GM12878 (cell line): ENCODE data around the gene NRXN3. TPM values are rescaled to one million over a fixed set of nuclear protein-coding genes. Genes with fewer than 3 reads are reported as not detected.
A peak's percentile ranks its signal among the peaks of the same experiment; 100 is the strongest.

Source experiments
- ATAC-seq: fragments of 200-7000 bp; cut with Tn5 transposase; 3 replicates; pipeline ENCODE4 v1.9.1; 2020; ENCODE audit warnings: mild to moderate bottlenecking, moderate library complexity
- BruUV-seq: library from RNA; stranded (reverse); fragments of 400-500 nt; replicated peaks from 2 replicates; lab custom pipeline; 2021; lab: Mats Ljungman, UMichigan
- CTCF ChIA-PET: fragments of 300-600 bp; sonication (Branson Sonifier 250); formaldehyde crosslinking; extraction: SDS; loops from one replicate; lab custom pipeline; 2021; ENCODE audit warnings: inconsistent platforms; lab: Yijun Ruan, JAX
- POLR2A ChIA-PET: fragments of 350-600 bp; formaldehyde crosslinking; extraction: SDS; loops from one replicate; lab custom pipeline; 2021; ENCODE audit warnings: inconsistent platforms; lab: Charles Lee
- RAD21 ChIA-PET: fragments of 300-600 bp; sonication (Branson Sonifier 250); formaldehyde crosslinking; loops from one replicate; lab custom pipeline; 2023; ENCODE audit warnings: antibody characterized with exemption; ENCODE audit not compliant: unreplicated experiment; lab: Charles Lee
- SMC1A ChIA-PET: fragments of 300-600 bp; sonication (Branson Sonifier 250); formaldehyde crosslinking; loops from one replicate; lab custom pipeline; 2023; ENCODE audit not compliant: unreplicated experiment, uncharacterized antibody; lab: Charles Lee
- DNase-seq: peaks from one replicate; pipeline ENCODE4 v3.0.0-alpha.2; 2011; ENCODE audit warnings: low read depth, low spot score
- FAIRE-seq: peaks from 3 replicates; lab custom pipeline; 2011; peaks lifted over from hg19 to GRCh38; lab: Jason Lieb, UNC
- H2AFZ ChIP-seq: 2 replicates; pipeline ENCODE4 v1.6.0; 2011; ENCODE audit warnings: low read depth, low read length, control low read depth; ENCODE audit not compliant: control insufficient read depth
- H3K27ac ChIP-seq: 2 replicates; pipeline ENCODE4 v1.5.1; 2011; ENCODE audit warnings: control low read depth; ENCODE audit not compliant: control insufficient read depth, insufficient read depth
- H3K27me3 ChIP-seq, 2 experiments: replicated peaks in 1 of 2; 2 replicates each; pipeline versions ENCODE4 v1.6.0 to v1.6.1; 2011; ENCODE audit warnings: low read length in 1 of 2; ENCODE audit not compliant: control insufficient read depth in 2 of 2, insufficient read depth in 2 of 2
- H3K36me3 ChIP-seq, 2 experiments: 2 replicates each; pipeline ENCODE4 v1.5.1; 2011; ENCODE audit warnings: low read length in 1 of 2; ENCODE audit not compliant: control insufficient read depth in 2 of 2, insufficient read depth in 2 of 2
- H3K4me1 ChIP-seq: 2 replicates; pipeline ENCODE4 v1.6.1; 2011; ENCODE audit warnings: mild to moderate bottlenecking, low read length, moderate library complexity, mixed read lengths; ENCODE audit not compliant: control insufficient read depth, insufficient read depth
- H3K4me2 ChIP-seq: 2 replicates; pipeline ENCODE4 v1.6.0; 2011; ENCODE audit warnings: control low read depth; ENCODE audit not compliant: control insufficient read depth, insufficient read depth
- H3K4me3 ChIP-seq: fragments of 200-600 bp; sonication (generic); 2 replicates; pipeline ENCODE4 v1.5.1; 2016
- H3K79me2 ChIP-seq: 2 replicates; pipeline ENCODE4 v1.6.0; 2011; ENCODE audit warnings: low read length; ENCODE audit not compliant: control insufficient read depth, insufficient read depth
- H3K9ac ChIP-seq: 2 replicates; pipeline ENCODE4 v1.8.0; 2011; ENCODE audit warnings: low read length, control low read depth, mixed read lengths; ENCODE audit not compliant: control insufficient read depth, insufficient read depth
- H3K9me3 ChIP-seq: replicated peaks from 3 replicates; pipeline ENCODE4 v1.5.1; 2011; ENCODE audit warnings: mild to moderate bottlenecking, low read length; ENCODE audit not compliant: control insufficient read depth, insufficient read depth
- H4K20me1 ChIP-seq: 2 replicates; pipeline ENCODE4 v1.6.0; 2011; ENCODE audit not compliant: control insufficient read depth, insufficient read depth
- CREM ChIP-seq: IDR thresholded peaks from 2 replicates; pipeline ENCODE4 v1.6.1; 2014; ENCODE audit warnings: antibody characterized with exemption, low read depth
- MYB ChIP-seq: fragments of 150-350 bp; IDR thresholded peaks from 2 replicates; pipeline ENCODE4 v1.6.1; 2014; ENCODE audit warnings: mild to moderate bottlenecking, low read depth, low read length, borderline replicate concordance
- TCF3 ChIP-seq: IDR thresholded peaks from 2 replicates; pipeline ENCODE4 v1.6.1; 2012; ENCODE audit warnings: low read depth, mild to moderate bottlenecking, low read length, borderline replicate concordance; ENCODE audit not compliant: insufficient read depth
- WGBS: methylation state at CpG from one replicate; pipeline ENCODE4 v1.1.6; 2016; ENCODE audit warnings: low lambda C conversion rate; ENCODE audit not compliant: insufficient replicate concordance, insufficient coverage; ENCODE audit errors: missing lambda C conversion rate; 5-methylcytosine and 5-hydroxymethylcytosine counted together
- in situ Hi-C: fragments of 300-500 bp; cut with MboI; formaldehyde crosslinking; loops from 9 replicates; pipeline ENCODE4 v1.14.3; 2018; ENCODE audit warnings: mixed read lengths
- intact Hi-C: fragments of 100-400 bp; cut with micrococcal nuclease; formaldehyde crosslinking; loops from one replicate; pipeline ENCODE4 v1.14.2; 2022; ENCODE audit not compliant: unreplicated experiment
- polyA plus RNA-seq, 11 experiments: library from polyadenylated mRNA; depleted of rRNA in 4 of 11; unstranded in 6 of 11; stranded (reverse) in 5 of 11; fragments of >200 nt; fragmentation: Nextera tagmentation in 4 of 11; fragmentation: Illumina TruSeq in 1 of 11; extraction: Ambion mirVana in 4 of 11; extraction: Trizol in 1 of 11; gene quantifications; 1 replicate in 1 of 11; 2 replicates in 10 of 11; pipeline versions ENCODE4 v1.2.1 to v1.2.3, GENCODE V29; 2011 to 2016; ENCODE audit warnings: inconsistent platforms in 2 of 11, missing spikeins in 2 of 11, low read depth in 1 of 11
- total RNA-seq, 4 experiments: library from RNA; depleted of rRNA in 3 of 4; stranded (reverse); fragments of >200 nt in 3 of 4; fragmentation: Illumina TruSeq in 1 of 4; extraction: Trizol in 1 of 4; gene quantifications; 2 replicates each; pipeline versions ENCODE4 v1.2.1 to v1.2.3, GENCODE V29; 2013 to 2021
- TF ChIP-seq, protein P1 (sequence below), 3 experiments: IDR thresholded peaks in 2 of 3; conservative IDR thresholded peaks in 1 of 3; 2 replicates each; pipeline ENCODE4 v1.5.1; 2011; ENCODE audit warnings: low read depth in 3 of 3, low read length in 3 of 3, mild to moderate bottlenecking in 3 of 3, control low read depth in 2 of 3, moderate library complexity in 2 of 3, inconsistent platforms in 1 of 3, mixed read lengths in 1 of 3; ENCODE audit not compliant: control insufficient read depth in 2 of 3, insufficient read depth in 1 of 3; ENCODE audit errors: extremely low read depth in 1 of 3
- TF ChIP-seq, protein P2 (sequence below): fragments of 450-650 bp; IDR thresholded peaks from 2 replicates; pipeline ENCODE4 v1.6.1; 2017; ENCODE audit warnings: antibody characterized with exemption, mild to moderate bottlenecking, moderate library complexity

Gene NRXN3
- total and polyA plus RNA-seq, 10 of the 15 experiments (the other 5 are each of a cell fraction or from before 2014, with no cell fraction given) = 0.52 to 3.3 (median 1.4) TPM

GRCh38 chr14:78790271-78790670, 620.1 kb downstream of the NRXN3 start:
- Histone ChIP-seq H3K36me3 (no peaks in the 10 kb centered on the region), H3K9me3 (no peaks in the 10 kb centered on the region), H3K27me3 (no peaks in the 10 kb centered on the region), H3K9ac (no peak overlapping the region), H3K79me2 (no peaks in the 10 kb centered on the region), H3K27ac (no peak overlapping the region), H3K4me1 (no peaks in the 10 kb centered on the region), H3K4me3 (no peak overlapping the region), H4K20me1 (no peaks in the 10 kb centered on the region; the same call in 1 of the 2 replicates), H2AFZ (no peak overlapping the region), H3K4me2 (no peak overlapping the region)
- RAD21 ChIA-PET = no interaction called here
- POLR2A ChIA-PET = no interaction called here
- FAIRE-seq = no peak
- CTCF ChIA-PET = interaction anchor here (1.4 kb wide), 1 partner anchor 49 kb away, joined by 4 read pairs; no protein-coding TSS in a partner anchor
- WGBS = 3% methylated on average over 2 of the region's 2 CpGs
- TF ChIP-seq MYB = no peak
- TF ChIP-seq, protein P1, sequence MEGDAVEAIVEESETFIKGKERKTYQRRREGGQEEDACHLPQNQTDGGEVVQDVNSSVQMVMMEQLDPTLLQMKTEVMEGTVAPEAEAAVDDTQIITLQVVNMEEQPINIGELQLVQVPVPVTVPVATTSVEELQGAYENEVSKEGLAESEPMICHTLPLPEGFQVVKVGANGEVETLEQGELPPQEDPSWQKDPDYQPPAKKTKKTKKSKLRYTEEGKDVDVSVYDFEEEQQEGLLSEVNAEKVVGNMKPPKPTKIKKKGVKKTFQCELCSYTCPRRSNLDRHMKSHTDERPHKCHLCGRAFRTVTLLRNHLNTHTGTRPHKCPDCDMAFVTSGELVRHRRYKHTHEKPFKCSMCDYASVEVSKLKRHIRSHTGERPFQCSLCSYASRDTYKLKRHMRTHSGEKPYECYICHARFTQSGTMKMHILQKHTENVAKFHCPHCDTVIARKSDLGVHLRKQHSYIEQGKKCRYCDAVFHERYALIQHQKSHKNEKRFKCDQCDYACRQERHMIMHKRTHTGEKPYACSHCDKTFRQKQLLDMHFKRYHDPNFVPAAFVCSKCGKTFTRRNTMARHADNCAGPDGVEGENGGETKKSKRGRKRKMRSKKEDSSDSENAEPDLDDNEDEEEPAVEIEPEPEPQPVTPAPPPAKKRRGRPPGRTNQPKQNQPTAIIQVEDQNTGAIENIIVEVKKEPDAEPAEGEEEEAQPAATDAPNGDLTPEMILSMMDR (IDR thresholded peaks at IDR 0.05 in 2 of 3, conservative IDR thresholded peaks at IDR 0.05 in 1 of 3; ENCODE audit: control insufficient read depth in 2 of 3, extremely low read depth in 1 of 3, insufficient read depth in 1 of 3, low read depth in 3 of 3, low read length in 3 of 3) = 0 out of 6 replicates have a peak, but pooled peaks of 1 of the 3 experiments have one; percentile 7
- no TSS peak for BruUV-seq
- ATAC-seq = no peak
- in situ Hi-C loops (no loop called here), intact Hi-C loops (no loop called here)
- DNase-seq = no peak
- SMC1A ChIA-PET = no interaction called here

DNA sequence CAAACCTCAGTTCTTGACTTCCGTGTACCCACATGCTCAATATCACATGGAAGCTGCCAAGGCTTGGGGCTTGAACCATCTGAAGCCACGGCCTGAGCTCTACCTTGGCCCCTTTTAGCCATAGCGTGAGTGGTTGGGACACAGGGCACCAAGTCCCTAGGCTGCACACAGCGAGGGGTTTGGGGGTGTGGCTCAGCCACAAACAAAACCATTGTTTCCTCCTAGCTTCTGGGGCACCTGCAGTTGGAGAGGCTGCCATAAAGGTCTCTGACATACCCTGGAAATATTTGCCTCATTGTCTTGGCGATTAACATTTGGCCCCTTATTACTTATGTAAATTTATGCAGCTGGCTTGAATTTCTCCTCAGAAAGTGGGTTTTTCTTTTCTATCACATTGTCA, 628.6 kb downstream of the NRXN3 start:
- no TSS peak for BruUV-seq
- in situ Hi-C loops = no loop called here
- ChIA-PET CTCF (no interaction called here), RAD21 (no interaction called here), POLR2A (no interaction called here), SMC1A (no interaction called here)
- ATAC-seq (no peak), DNase-seq (no peak), FAIRE-seq (no peak)
- no peak overlapping the region for H3K4me2 ChIP-seq
- no peaks in the 10 kb centered on the region for H3K4me1 ChIP-seq
- no peaks in the 10 kb centered on the region for H4K20me1 ChIP-seq
- no peak overlapping the region for H2AFZ ChIP-seq
- no peak overlapping the region for H3K27ac ChIP-seq
- H3K9ac ChIP-seq = no peak overlapping the region
- 25% methylated on average over 4 of the region's 5 CpGs for WGBS
- H3K4me3 ChIP-seq = no peak overlapping the region
- TF ChIP-seq CREM (no peak), TCF3 (no peak)
- TF ChIP-seq, protein P2, sequence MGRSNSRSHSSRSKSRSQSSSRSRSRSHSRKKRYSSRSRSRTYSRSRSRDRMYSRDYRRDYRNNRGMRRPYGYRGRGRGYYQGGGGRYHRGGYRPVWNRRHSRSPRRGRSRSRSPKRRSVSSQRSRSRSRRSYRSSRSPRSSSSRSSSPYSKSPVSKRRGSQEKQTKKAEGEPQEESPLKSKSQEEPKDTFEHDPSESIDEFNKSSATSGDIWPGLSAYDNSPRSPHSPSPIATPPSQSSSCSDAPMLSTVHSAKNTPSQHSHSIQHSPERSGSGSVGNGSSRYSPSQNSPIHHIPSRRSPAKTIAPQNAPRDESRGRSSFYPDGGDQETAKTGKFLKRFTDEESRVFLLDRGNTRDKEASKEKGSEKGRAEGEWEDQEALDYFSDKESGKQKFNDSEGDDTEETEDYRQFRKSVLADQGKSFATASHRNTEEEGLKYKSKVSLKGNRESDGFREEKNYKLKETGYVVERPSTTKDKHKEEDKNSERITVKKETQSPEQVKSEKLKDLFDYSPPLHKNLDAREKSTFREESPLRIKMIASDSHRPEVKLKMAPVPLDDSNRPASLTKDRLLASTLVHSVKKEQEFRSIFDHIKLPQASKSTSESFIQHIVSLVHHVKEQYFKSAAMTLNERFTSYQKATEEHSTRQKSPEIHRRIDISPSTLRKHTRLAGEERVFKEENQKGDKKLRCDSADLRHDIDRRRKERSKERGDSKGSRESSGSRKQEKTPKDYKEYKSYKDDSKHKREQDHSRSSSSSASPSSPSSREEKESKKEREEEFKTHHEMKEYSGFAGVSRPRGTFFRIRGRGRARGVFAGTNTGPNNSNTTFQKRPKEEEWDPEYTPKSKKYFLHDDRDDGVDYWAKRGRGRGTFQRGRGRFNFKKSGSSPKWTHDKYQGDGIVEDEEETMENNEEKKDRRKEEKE = no peak
- no peaks in the 10 kb centered on the region for H3K79me2 ChIP-seq
- no peaks in the 10 kb centered on the region for H3K9me3 ChIP-seq
- intact Hi-C loops = no loop called here
- H3K27me3 ChIP-seq = no peaks in the 10 kb centered on the region
- H3K36me3 ChIP-seq = no peaks in the 10 kb centered on the region
